GM19240 (cell line): ENCODE data around the gene CALN1.

ENCODE experiments used
- DNase-seq: peaks from one replicate; pipeline ENCODE4 v3.0.0; 2011; ENCODE audit warnings: low spot score; ENCODE audit not compliant: insufficient read length

The CALN1 gene

GRCh38 chr7:72325561-72325960 lies 86.6 kb downstream of the CALN1 start:
- DNase-seq, result no peak

- DNase-seq, result no peak
Observed at GRCh38 chr7:72321637-72322036, 90.5 kb downstream of the CALN1 start.

- DNase-seq, result no peak
Observed at GRCh38 chr7:72321081-72321480, 91.1 kb downstream of the CALN1 start.

GRCh38 chr7:72317341-72317740 lies 94.8 kb downstream of the CALN1 start:
- no peak for DNase-seq

- DNase-seq, result no peak
Observed at GRCh38 chr7:72316148-72316547, 96.0 kb downstream of the CALN1 start.

- DNase-seq, result no peak
Observed at GRCh38 chr7:72313906-72314305, 98.2 kb downstream of the CALN1 start.

GRCh38 chr7:72310301-72310700 lies 101.8 kb downstream of the CALN1 start:
- no peak for DNase-seq

- no peak for DNase-seq
Observed at GRCh38 chr7:72309476-72309875, 102.7 kb downstream of the CALN1 start.

GRCh38 chr7:72308986-72309385 lies 103.2 kb downstream of the CALN1 start:
- DNase-seq, result no peak

GRCh38 chr7:72307566-72307965 lies 104.6 kb downstream of the CALN1 start:
- no peak for DNase-seq

GRCh38 chr7:72298912-72299311 lies 113.2 kb downstream of the CALN1 start:
- DNase-seq, result no peak

- DNase-seq, result no peak
Observed at GRCh38 chr7:72298091-72298490, 114.0 kb downstream of the CALN1 start.

- DNase-seq, result no peak
Observed at GRCh38 chr7:72297636-72298035, 114.5 kb downstream of the CALN1 start.

GRCh38 chr7:72292794-72293193 lies 119.3 kb downstream of the CALN1 start:
- DNase-seq, result no peak

GRCh38 chr7:72292118-72292517 lies 120.0 kb downstream of the CALN1 start:
- DNase-seq, result no peak

- DNase-seq, result no peak
Observed at GRCh38 chr7:72286519-72286918, 125.6 kb downstream of the CALN1 start.

GRCh38 chr7:72283309-72283708 lies 128.8 kb downstream of the CALN1 start:
- no peak for DNase-seq

GRCh38 chr7:72281308-72281707 lies 130.8 kb downstream of the CALN1 start:
- no peak for DNase-seq

- DNase-seq, result no peak
Observed at GRCh38 chr7:72279203-72279602, 132.9 kb downstream of the CALN1 start.

GRCh38 chr7:72278550-72278949 lies 133.6 kb downstream of the CALN1 start:
- no peak for DNase-seq

- DNase-seq, result no peak
Observed at GRCh38 chr7:72275382-72276070, 136.6 kb downstream of the CALN1 start.

GRCh38 chr7:72272479-72272878 lies 139.7 kb downstream of the CALN1 start:
- no peak for DNase-seq

- no peak for DNase-seq
Observed at GRCh38 chr7:72268796-72269195, 143.3 kb downstream of the CALN1 start.

- DNase-seq, result no peak
Observed at GRCh38 chr7:72268090-72268489, 144.0 kb downstream of the CALN1 start.
